GM12878 (cell line): ENCODE results near the gene MROH2A. TPM values are rescaled to one million over a fixed set of nuclear protein-coding genes. Genes with fewer than 3 reads are reported as not detected.

Experiments used
- ATAC-seq: fragments of 200-7000 bp; cut with Tn5 transposase; 3 replicates; pipeline ENCODE4 v1.9.1; 2020; ENCODE audit warnings: mild to moderate bottlenecking, moderate library complexity
- BruUV-seq: library from RNA; stranded (reverse); fragments of 400-500 nt; replicated peaks from 2 replicates; lab custom pipeline; 2021; lab: Mats Ljungman, UMichigan
- CTCF ChIA-PET: fragments of 300-600 bp; sonication (Branson Sonifier 250); formaldehyde crosslinking; extraction: SDS; loops from one replicate; lab custom pipeline; 2021; ENCODE audit warnings: inconsistent platforms; lab: Yijun Ruan, JAX
- POLR2A ChIA-PET: fragments of 350-600 bp; formaldehyde crosslinking; extraction: SDS; loops from one replicate; lab custom pipeline; 2021; ENCODE audit warnings: inconsistent platforms; lab: Charles Lee
- RAD21 ChIA-PET: fragments of 300-600 bp; sonication (Branson Sonifier 250); formaldehyde crosslinking; loops from one replicate; lab custom pipeline; 2023; ENCODE audit warnings: antibody characterized with exemption; ENCODE audit not compliant: unreplicated experiment; lab: Charles Lee
- SMC1A ChIA-PET: fragments of 300-600 bp; sonication (Branson Sonifier 250); formaldehyde crosslinking; loops from one replicate; lab custom pipeline; 2023; ENCODE audit not compliant: unreplicated experiment, uncharacterized antibody; lab: Charles Lee
- DNase-seq: peaks from one replicate; pipeline ENCODE4 v3.0.0-alpha.2; 2011; ENCODE audit warnings: low read depth, low spot score
- FAIRE-seq: peaks from 3 replicates; lab custom pipeline; 2011; peaks lifted over from hg19 to GRCh38; lab: Jason Lieb, UNC
- H2AFZ ChIP-seq: 2 replicates; pipeline ENCODE4 v1.6.0; 2011; ENCODE audit warnings: low read depth, low read length, control low read depth; ENCODE audit not compliant: control insufficient read depth
- H3K27ac ChIP-seq: 2 replicates; pipeline ENCODE4 v1.5.1; 2011; ENCODE audit warnings: control low read depth; ENCODE audit not compliant: control insufficient read depth, insufficient read depth
- H3K27me3 ChIP-seq, 2 experiments: replicated peaks in 1 of 2; 2 replicates each; pipeline versions ENCODE4 v1.6.0 to v1.6.1; 2011; ENCODE audit warnings: low read length in 1 of 2; ENCODE audit not compliant: control insufficient read depth in 2 of 2, insufficient read depth in 2 of 2
- H3K36me3 ChIP-seq, 2 experiments: 2 replicates each; pipeline ENCODE4 v1.5.1; 2011; ENCODE audit warnings: low read length in 1 of 2; ENCODE audit not compliant: control insufficient read depth in 2 of 2, insufficient read depth in 2 of 2
- H3K4me1 ChIP-seq: 2 replicates; pipeline ENCODE4 v1.6.1; 2011; ENCODE audit warnings: mild to moderate bottlenecking, low read length, moderate library complexity, mixed read lengths; ENCODE audit not compliant: control insufficient read depth, insufficient read depth
- H3K4me2 ChIP-seq: 2 replicates; pipeline ENCODE4 v1.6.0; 2011; ENCODE audit warnings: control low read depth; ENCODE audit not compliant: control insufficient read depth, insufficient read depth
- H3K4me3 ChIP-seq: fragments of 200-600 bp; sonication (generic); 2 replicates; pipeline ENCODE4 v1.5.1; 2016
- H3K79me2 ChIP-seq: 2 replicates; pipeline ENCODE4 v1.6.0; 2011; ENCODE audit warnings: low read length; ENCODE audit not compliant: control insufficient read depth, insufficient read depth
- H3K9ac ChIP-seq: 2 replicates; pipeline ENCODE4 v1.8.0; 2011; ENCODE audit warnings: low read length, control low read depth, mixed read lengths; ENCODE audit not compliant: control insufficient read depth, insufficient read depth
- H3K9me3 ChIP-seq: replicated peaks from 3 replicates; pipeline ENCODE4 v1.5.1; 2011; ENCODE audit warnings: mild to moderate bottlenecking, low read length; ENCODE audit not compliant: control insufficient read depth, insufficient read depth
- H4K20me1 ChIP-seq: 2 replicates; pipeline ENCODE4 v1.6.0; 2011; ENCODE audit not compliant: control insufficient read depth, insufficient read depth
- CBX3 ChIP-seq: fragments of 200-600 bp; sonication (generic); IDR thresholded peaks from 2 replicates; pipeline ENCODE4 v1.6.1; 2016; ENCODE audit warnings: low read depth, borderline replicate concordance
- CHD2 ChIP-seq: IDR thresholded peaks from 2 replicates; pipeline ENCODE4 v1.6.1; 2011; ENCODE audit warnings: low read depth, low read length, improper control_type of control experiment, borderline replicate concordance
- EGR1 ChIP-seq, 2 experiments: IDR thresholded peaks; 1 replicate in 1 of 2; 2 replicates in 1 of 2; pipeline ENCODE4 v1.6.1; 2011 to 2012; ENCODE audit warnings: low read depth in 2 of 2, low read length in 2 of 2, borderline replicate concordance in 1 of 2, mild to moderate bottlenecking in 1 of 2, moderate library complexity in 1 of 2
- EZH2 ChIP-seq: IDR thresholded peaks from 2 replicates; pipeline ENCODE4 v1.6.1; 2012; ENCODE audit warnings: low read depth, mild to moderate bottlenecking, control low read depth, inconsistent platforms, low read length, borderline replicate concordance; ENCODE audit not compliant: control insufficient read depth
- GABPA ChIP-seq: IDR thresholded peaks from 2 replicates; pipeline ENCODE4 v1.6.1; 2014; ENCODE audit warnings: antibody characterized with exemption, low read depth, mild to moderate bottlenecking, inconsistent platforms
- LARP7 ChIP-seq: fragments of 450-650 bp; IDR thresholded peaks from 2 replicates; pipeline ENCODE4 v1.6.1; 2017; ENCODE audit warnings: mild to moderate bottlenecking
- MEF2B ChIP-seq: fragments of 450-650 bp; IDR thresholded peaks from 2 replicates; pipeline ENCODE4 v1.6.1; 2018; ENCODE audit warnings: mild to moderate bottlenecking, moderate library complexity; ENCODE audit not compliant: partially characterized antibody, poor library complexity, severe bottlenecking
- PRDM15 ChIP-seq: fragments of 450-650 bp; formaldehyde crosslinking; IDR thresholded peaks from 2 replicates; pipeline ENCODE4 v1.4.0; 2020; ENCODE audit warnings: mild to moderate bottlenecking, moderate library complexity
- SIX5 ChIP-seq: IDR thresholded peaks from 2 replicates; pipeline ENCODE4 v1.6.1; 2011; ENCODE audit warnings: mild to moderate bottlenecking, low read depth, low read length, moderate library complexity; ENCODE audit not compliant: severe bottlenecking
- STAT1 ChIP-seq: fragments of 450-650 bp; conservative IDR thresholded peaks from 2 replicates; pipeline ENCODE4 v1.6.1; 2014; ENCODE audit warnings: antibody characterized with exemption, mild to moderate bottlenecking
- ZBTB11 ChIP-seq: fragments of 450-650 bp; formaldehyde crosslinking; IDR thresholded peaks from 2 replicates; pipeline ENCODE4 v1.5.0; 2022; ENCODE audit warnings: mild to moderate bottlenecking, missing genetic modification characterization
- ZNF622 ChIP-seq: fragments of 450-650 bp; IDR thresholded peaks from 2 replicates; pipeline ENCODE4 v1.6.1; 2017; ENCODE audit warnings: mild to moderate bottlenecking, inconsistent platforms
- WGBS: methylation state at CpG from one replicate; pipeline ENCODE4 v1.1.6; 2016; ENCODE audit warnings: low lambda C conversion rate; ENCODE audit not compliant: insufficient replicate concordance, insufficient coverage; ENCODE audit errors: missing lambda C conversion rate; 5-methylcytosine and 5-hydroxymethylcytosine counted together
- in situ Hi-C: fragments of 300-500 bp; cut with MboI; formaldehyde crosslinking; loops from 9 replicates; pipeline ENCODE4 v1.14.3; 2018; ENCODE audit warnings: mixed read lengths
- intact Hi-C: fragments of 100-400 bp; cut with micrococcal nuclease; formaldehyde crosslinking; loops from one replicate; pipeline ENCODE4 v1.14.2; 2022; ENCODE audit not compliant: unreplicated experiment
- polyA plus RNA-seq, 11 experiments: library from polyadenylated mRNA; depleted of rRNA in 4 of 11; unstranded in 6 of 11; stranded (reverse) in 5 of 11; fragments of >200 nt; fragmentation: Nextera tagmentation in 4 of 11; fragmentation: Illumina TruSeq in 1 of 11; extraction: Ambion mirVana in 4 of 11; extraction: Trizol in 1 of 11; gene quantifications; 1 replicate in 1 of 11; 2 replicates in 10 of 11; pipeline versions ENCODE4 v1.2.1 to v1.2.3, GENCODE V29; 2011 to 2016; ENCODE audit warnings: inconsistent platforms in 2 of 11, missing spikeins in 2 of 11, low read depth in 1 of 11
- total RNA-seq, 4 experiments: library from RNA; depleted of rRNA in 3 of 4; stranded (reverse); fragments of >200 nt in 3 of 4; fragmentation: Illumina TruSeq in 1 of 4; extraction: Trizol in 1 of 4; gene quantifications; 2 replicates each; pipeline versions ENCODE4 v1.2.1 to v1.2.3, GENCODE V29; 2013 to 2021

Gene MROH2A
- total and polyA plus RNA-seq, 10 of the 15 experiments (the other 5 are each of a cell fraction or from before 2014, with no cell fraction given): not detected

GRCh38 chr2:233813236-233814055, 35.3 kb downstream of the MROH2A start (continued):
- TF ChIP-seq PRDM15 (CRISPR knock-in tag): no peak
- TF ChIP-seq ZNF622: no peak
- no peak for TF ChIP-seq EGR1 (IDR thresholded peaks at IDR 0.05; ENCODE audit: borderline replicate concordance in 1 of 2, low read depth in 2 of 2, low read length in 2 of 2)

GRCh38 chr2:233814056-233814835, 36.1 kb downstream of the MROH2A start:
- H3K9ac ChIP-seq: no peak overlapping the region
- H2AFZ ChIP-seq: no peak overlapping the region
- ChIA-PET CTCF (no interaction called here), SMC1A (no interaction called here), POLR2A (no interaction called here), RAD21 (no interaction called here)
- H3K79me2 ChIP-seq: no peaks in the 10 kb centered on the region
- no peaks in the 10 kb centered on the region for H3K36me3 ChIP-seq
- intact Hi-C loops: no loop called here
- 17% methylated on average over 2 of the region's 2 CpGs for WGBS
- ATAC-seq: 0 out of 3 replicates have a peak, but pooled peaks have one; percentile 44
- FAIRE-seq: no peak
- H3K4me3 ChIP-seq: no peak overlapping the region
- in situ Hi-C loops: no loop called here
- no peaks in the 10 kb centered on the region; a peak in 3 of 4 replicates for H3K27me3 ChIP-seq
- H3K4me1 ChIP-seq: no peaks in the 10 kb centered on the region
- no peak overlapping the region for H3K4me2 ChIP-seq
- H3K27ac ChIP-seq: no peak overlapping the region
- no TSS peak for BruUV-seq
- H3K9me3 ChIP-seq: no peaks in the 10 kb centered on the region
- no peaks in the 10 kb centered on the region for H4K20me1 ChIP-seq
- DNase-seq: no peak
- TF ChIP-seq CHD2 (no peak), STAT1 (no peak), SIX5 (peak; percentile 61), ZBTB11 (CRISPR knock-in tag) (no peak), LARP7 (no peak), MEF2B (no peak), EZH2 (no peak), CBX3 (no peak), GABPA (no peak)
